K562 (cell line): ENCODE data around the gene GH2. TPM values are rescaled to one million over a fixed set of nuclear protein-coding genes. Genes with fewer than 3 reads are reported as not detected.

ENCODE experiments used
- AFF4 ChIP-seq: sonication (generic); formaldehyde crosslinking; IDR thresholded peaks from 2 replicates; pipeline ENCODE4 v1.8.0; 2023; ENCODE audit warnings: mild to moderate bottlenecking, missing genetic modification reagents
- CCAR2 ChIP-seq: fragments of 200-400 bp; formaldehyde crosslinking; IDR thresholded peaks from 2 replicates; pipeline ENCODE4 v1.6.1; 2017; ENCODE audit warnings: mild to moderate bottlenecking, low read depth, low read length
- CREB1 ChIP-seq, 2 experiments: sonication (generic) in 1 of 2; formaldehyde crosslinking in 1 of 2; IDR thresholded peaks; 2 replicates each; pipeline versions ENCODE4 v1.6.1 to v1.8.0; 2012 to 2022; ENCODE audit warnings: inconsistent platforms in 1 of 2, mild to moderate bottlenecking in 1 of 2, missing genetic modification reagents in 1 of 2, moderate library complexity in 1 of 2
- ELF2 ChIP-seq: fragments of 250-450 bp; sonication (Bioruptor Pico); IDR thresholded peaks from 2 replicates; pipeline ENCODE4 v1.5.0; 2021; ENCODE audit warnings: mild to moderate bottlenecking
- FOXM1 ChIP-seq, 2 experiments: fragments of 450-650 bp in 1 of 2; sonication (generic) in 1 of 2; formaldehyde crosslinking in 1 of 2; IDR thresholded peaks; 2 replicates each; pipeline versions ENCODE4 v1.6.1 to v1.9.0; 2017 to 2022; ENCODE audit warnings: low read depth in 2 of 2, mild to moderate bottlenecking in 2 of 2, missing genetic modification reagents in 1 of 2, moderate library complexity in 1 of 2
- GABPB2 ChIP-seq: fragments of 250-450 bp; sonication (Bioruptor Pico); conservative IDR thresholded peaks from 2 replicates; pipeline ENCODE4 v1.5.1; 2021; ENCODE audit warnings: mild to moderate bottlenecking
- KLF1 ChIP-seq: fragments of 450-650 bp; IDR thresholded peaks from 2 replicates; pipeline ENCODE4 v1.6.1; 2016; ENCODE audit warnings: missing genetic modification characterization, missing compliant biosample characterization
- MEF2D ChIP-seq: conservative IDR thresholded peaks from 2 replicates; pipeline ENCODE4 v1.6.1; 2016; ENCODE audit warnings: low read depth, missing genetic modification characterization, missing compliant biosample characterization
- NCOR1 ChIP-seq: fragments of 450-650 bp; IDR thresholded peaks from 2 replicates; pipeline ENCODE4 v1.6.1; 2016; ENCODE audit warnings: mild to moderate bottlenecking, moderate library complexity
- POLR2G ChIP-seq: fragments of 200-400 bp; formaldehyde crosslinking; IDR thresholded peaks from 2 replicates; pipeline ENCODE4 v1.6.1; 2017; ENCODE audit warnings: low read depth, mild to moderate bottlenecking, antibody characterized with exemption, low read length, moderate library complexity
- SIX5 ChIP-seq, 2 experiments: IDR thresholded peaks; 2 replicates each; pipeline ENCODE4 v1.6.1; 2011; ENCODE audit warnings: low read length in 2 of 2, borderline replicate concordance in 1 of 2, low read depth in 1 of 2, mild to moderate bottlenecking in 1 of 2, moderate library complexity in 1 of 2; ENCODE audit not compliant: insufficient read depth in 1 of 2
- SOX6 ChIP-seq: fragments of 450-650 bp; IDR thresholded peaks from 2 replicates; pipeline ENCODE4 v1.6.1; 2014; ENCODE audit warnings: mild to moderate bottlenecking
- TAF9B ChIP-seq: fragments of 450-650 bp; IDR thresholded peaks from 2 replicates; pipeline ENCODE4 v1.6.1; 2018; ENCODE audit warnings: mild to moderate bottlenecking; ENCODE audit not compliant: partially characterized antibody
- ZNF134 ChIP-seq: fragments of 250-450 bp; sonication (Bioruptor Pico); conservative IDR thresholded peaks from 2 replicates; pipeline ENCODE4 v1.4.0; 2020
- ZNF589 ChIP-seq: fragments of 200-800 bp; sonication (Bioruptor generic); IDR thresholded peaks from 2 replicates; pipeline ENCODE4 v1.6.1; 2016; ENCODE audit warnings: low read depth, missing genetic modification characterization, missing compliant biosample characterization
- polyA plus RNA-seq, 8 experiments: library from polyadenylated mRNA; depleted of rRNA in 4 of 8; stranded (reverse) in 5 of 8; unstranded in 3 of 8; fragments of >200 nt; fragmentation: Nextera tagmentation in 2 of 8; fragmentation: Illumina TruSeq in 1 of 8; extraction: Ambion mirVana in 2 of 8; extraction: Trizol in 1 of 8; gene quantifications; 2 replicates each; pipeline versions ENCODE4 v1.2.1 to v1.2.3, GENCODE V29; 2011 to 2014; ENCODE audit warnings: inconsistent platforms in 1 of 8, missing spikeins in 1 of 8
- total RNA-seq, 7 experiments: library from RNA; depleted of rRNA in 6 of 7; stranded (reverse); fragments of >200 nt in 6 of 7; fragmentation: Illumina TruSeq in 2 of 7; extraction: Trizol in 2 of 7; gene quantifications; 2 replicates each; pipeline versions ENCODE4 v1.2.1 to v1.2.3, GENCODE V29; 2011 to 2021; ENCODE audit warnings: low replicate concordance in 1 of 7
- TF ChIP-seq, protein P1 (sequence below): fragments of 250-450 bp; sonication (Bioruptor Pico); IDR thresholded peaks from 2 replicates; pipeline ENCODE4 v1.4.0; 2020; ENCODE audit warnings: mild to moderate bottlenecking, moderate library complexity
- TF ChIP-seq, protein P2 (sequence below): fragments of 450-650 bp; IDR thresholded peaks from 2 replicates; pipeline ENCODE4 v1.6.1; 2016; ENCODE audit warnings: borderline replicate concordance

GH2 gene
- total and polyA plus RNA-seq, 9 of the 15 experiments (the other 6 are each of a cell fraction or from before 2014, with no cell fraction given): not detected

- TF ChIP-seq, protein P1, sequence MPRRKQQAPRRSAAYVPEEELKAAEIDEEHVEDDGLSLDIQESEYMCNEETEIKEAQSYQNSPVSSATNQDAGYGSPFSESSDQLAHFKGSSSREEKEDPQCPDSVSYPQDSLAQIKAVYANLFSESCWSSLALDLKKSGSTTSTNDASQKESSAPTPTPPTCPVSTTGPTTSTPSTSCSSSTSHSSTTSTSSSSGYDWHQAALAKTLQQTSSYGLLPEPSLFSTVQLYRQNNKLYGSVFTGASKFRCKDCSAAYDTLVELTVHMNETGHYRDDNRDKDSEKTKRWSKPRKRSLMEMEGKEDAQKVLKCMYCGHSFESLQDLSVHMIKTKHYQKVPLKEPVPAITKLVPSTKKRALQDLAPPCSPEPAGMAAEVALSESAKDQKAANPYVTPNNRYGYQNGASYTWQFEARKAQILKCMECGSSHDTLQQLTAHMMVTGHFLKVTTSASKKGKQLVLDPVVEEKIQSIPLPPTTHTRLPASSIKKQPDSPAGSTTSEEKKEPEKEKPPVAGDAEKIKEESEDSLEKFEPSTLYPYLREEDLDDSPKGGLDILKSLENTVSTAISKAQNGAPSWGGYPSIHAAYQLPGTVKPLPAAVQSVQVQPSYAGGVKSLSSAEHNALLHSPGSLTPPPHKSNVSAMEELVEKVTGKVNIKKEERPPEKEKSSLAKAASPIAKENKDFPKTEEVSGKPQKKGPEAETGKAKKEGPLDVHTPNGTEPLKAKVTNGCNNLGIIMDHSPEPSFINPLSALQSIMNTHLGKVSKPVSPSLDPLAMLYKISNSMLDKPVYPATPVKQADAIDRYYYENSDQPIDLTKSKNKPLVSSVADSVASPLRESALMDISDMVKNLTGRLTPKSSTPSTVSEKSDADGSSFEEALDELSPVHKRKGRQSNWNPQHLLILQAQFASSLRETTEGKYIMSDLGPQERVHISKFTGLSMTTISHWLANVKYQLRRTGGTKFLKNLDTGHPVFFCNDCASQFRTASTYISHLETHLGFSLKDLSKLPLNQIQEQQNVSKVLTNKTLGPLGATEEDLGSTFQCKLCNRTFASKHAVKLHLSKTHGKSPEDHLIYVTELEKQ (CRISPR knock-in tag): peak; percentile 75
- TF ChIP-seq TAF9B (peak; percentile 33), SIX5 (IDR thresholded peaks at IDR 0.05; ENCODE audit: borderline replicate concordance in 1 of 2, insufficient read depth in 1 of 2, low read depth in 1 of 2, low read length in 2 of 2) (peak; percentile 40 to 56; a peak in 2 of 4 replicates), AFF4 (CRISPR knock-in tag) (peak; percentile 89), POLR2G (peak; percentile 92), ELF2 (peak; percentile 83), CCAR2 (no peak), CREB1 (IDR thresholded peaks at IDR 0.05) (peak; percentile 93), CREB1 (CRISPR knock-in tag; IDR thresholded peaks at IDR 0.05) (peak; percentile 98), FOXM1 (IDR thresholded peaks at IDR 0.05; ENCODE audit: low read depth) (peak; percentile 94), FOXM1 (CRISPR knock-in tag; IDR thresholded peaks at IDR 0.05; ENCODE audit: low read depth) (no peak; the same call in 1 of the 2 replicates), MEF2D (tag) (peak; percentile 59; the same call in 1 of the 2 replicates), NCOR1 (0 out of 2 replicates have a peak, but pooled peaks have one; percentile 13), KLF1 (peak; percentile 39; the same call in 1 of the 2 replicates), ZNF134 (no peak), GABPB2 (CRISPR knock-in tag) (no peak), ZNF589 (CRISPR knock-in tag) (peak; percentile 91), SOX6 (no peak; the same call in 1 of the 2 replicates)
- TF ChIP-seq, protein P2, sequence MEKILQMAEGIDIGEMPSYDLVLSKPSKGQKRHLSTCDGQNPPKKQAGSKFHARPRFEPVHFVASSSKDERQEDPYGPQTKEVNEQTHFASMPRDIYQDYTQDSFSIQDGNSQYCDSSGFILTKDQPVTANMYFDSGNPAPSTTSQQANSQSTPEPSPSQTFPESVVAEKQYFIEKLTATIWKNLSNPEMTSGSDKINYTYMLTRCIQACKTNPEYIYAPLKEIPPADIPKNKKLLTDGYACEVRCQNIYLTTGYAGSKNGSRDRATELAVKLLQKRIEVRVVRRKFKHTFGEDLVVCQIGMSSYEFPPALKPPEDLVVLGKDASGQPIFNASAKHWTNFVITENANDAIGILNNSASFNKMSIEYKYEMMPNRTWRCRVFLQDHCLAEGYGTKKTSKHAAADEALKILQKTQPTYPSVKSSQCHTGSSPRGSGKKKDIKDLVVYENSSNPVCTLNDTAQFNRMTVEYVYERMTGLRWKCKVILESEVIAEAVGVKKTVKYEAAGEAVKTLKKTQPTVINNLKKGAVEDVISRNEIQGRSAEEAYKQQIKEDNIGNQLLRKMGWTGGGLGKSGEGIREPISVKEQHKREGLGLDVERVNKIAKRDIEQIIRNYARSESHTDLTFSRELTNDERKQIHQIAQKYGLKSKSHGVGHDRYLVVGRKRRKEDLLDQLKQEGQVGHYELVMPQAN: peak; percentile 12; the same call in 1 of the 2 replicates
These were observed 32.7 kb downstream of the GH2 start (continued) for GRCh38 chr17:63848834-63849689.
